Loucy (cell line): ENCODE data around the gene GPLD1.

Experiments
- H2AFZ ChIP-seq: fragments of 200-600 bp; sonication (generic); 2 replicates; pipeline ENCODE4 v1.6.0; 2016; ENCODE audit warnings: antibody characterized with exemption, mild to moderate bottlenecking, low read length, moderate library complexity
- H3F3A ChIP-seq: fragments of 200-600 bp; 2 replicates; pipeline ENCODE4 v1.6.0; 2016; ENCODE audit warnings: antibody characterized with exemption, low read depth, mild to moderate bottlenecking
- H3K27me3 ChIP-seq: fragments of 200-600 bp; sonication (generic); 2 replicates; pipeline ENCODE4 v1.6.1; 2014; ENCODE audit warnings: low read length, mild to moderate bottlenecking; ENCODE audit not compliant: insufficient read depth, poor library complexity, severe bottlenecking
- H3K36me3 ChIP-seq: fragments of 200-600 bp; sonication (generic); 2 replicates; pipeline ENCODE4 v1.6.1; 2016; ENCODE audit warnings: low read length; ENCODE audit not compliant: insufficient read depth
- H3K4me1 ChIP-seq: fragments of 200-600 bp; sonication (generic); 2 replicates; pipeline ENCODE4 v1.5.1; 2014; ENCODE audit warnings: low read length, mild to moderate bottlenecking; ENCODE audit not compliant: insufficient read depth, poor library complexity, severe bottlenecking
- H3K4me2 ChIP-seq: fragments of 200-600 bp; sonication (generic); 2 replicates; pipeline ENCODE4 v1.6.0; 2014; ENCODE audit warnings: antibody characterized with exemption, low read length, low read depth, mild to moderate bottlenecking; ENCODE audit not compliant: poor library complexity, severe bottlenecking
- H3K4me3 ChIP-seq: fragments of 200-600 bp; sonication (generic); 2 replicates; pipeline ENCODE4 v1.5.1; 2014; ENCODE audit warnings: low read length, mild to moderate bottlenecking, mixed read lengths; ENCODE audit not compliant: poor library complexity, severe bottlenecking
- H3K79me2 ChIP-seq: fragments of 200-600 bp; sonication (generic); 2 replicates; pipeline ENCODE4 v1.6.1; 2014; ENCODE audit warnings: low read length; ENCODE audit not compliant: insufficient read depth
- H3K9ac ChIP-seq: fragments of 200-600 bp; sonication (generic); 2 replicates; pipeline ENCODE4 v1.6.0; 2014; ENCODE audit warnings: mild to moderate bottlenecking, low read depth, low read length, moderate library complexity; ENCODE audit not compliant: poor library complexity, severe bottlenecking
- H3K9me2 ChIP-seq: fragments of 200-600 bp; sonication (generic); replicated peaks from 2 replicates; pipeline ENCODE4 v1.6.1; 2016; ENCODE audit warnings: low read depth, low read length, mixed read lengths
- H3K9me3 ChIP-seq: fragments of 200-600 bp; sonication (generic); 2 replicates; pipeline ENCODE4 v1.6.1; 2014; ENCODE audit warnings: mild to moderate bottlenecking, antibody characterized with exemption, low read length, low read depth; ENCODE audit not compliant: insufficient read depth
- H4K20me1 ChIP-seq: fragments of 200-600 bp; sonication (generic); 2 replicates; pipeline ENCODE4 v1.6.0; 2014; ENCODE audit warnings: antibody characterized with exemption, low read length, mild to moderate bottlenecking; ENCODE audit not compliant: insufficient read depth, poor library complexity, severe bottlenecking
- CTCF ChIP-seq: fragments of 200-600 bp; sonication (generic); conservative IDR thresholded peaks from 2 replicates; pipeline ENCODE4 v1.5.1; 2014; ENCODE audit warnings: mild to moderate bottlenecking, antibody characterized with exemption, low read length
- EZH2phosphoT487 ChIP-seq: fragments of 200-600 bp; IDR thresholded peaks from 2 replicates; pipeline ENCODE4 v1.6.1; 2018; ENCODE audit warnings: antibody characterized with exemption, mild to moderate bottlenecking, moderate library complexity, borderline replicate concordance

Gene GPLD1

GRCh38 chr6:24484657-24485323 lies 4.6 kb downstream of the GPLD1 start:
- no peaks in the 10 kb centered on the region for H3K79me2 ChIP-seq
- H3K4me2 ChIP-seq, result no peak overlapping the region
- H3K4me1 ChIP-seq, result peaks cover 3% of the 10 kb centered on the region

GRCh38 chr6:24481449-24481848 lies 7.9 kb downstream of the GPLD1 start:
- Histone ChIP-seq H3K4me2 (no peak overlapping the region), H3K27me3 (no peaks in the 10 kb centered on the region), H3K36me3 (no peaks in the 10 kb centered on the region), H2AFZ (no peak overlapping the region), H4K20me1 (no peaks in the 10 kb centered on the region), H3K9me3 (no peaks in the 10 kb centered on the region), H3K9me2 (no peaks in the 10 kb centered on the region), H3K79me2 (no peaks in the 10 kb centered on the region), H3K4me1 (peaks cover 3% of the 10 kb centered on the region), H3K4me3 (no peak overlapping the region), H3K9ac (no peak overlapping the region), H3F3A (no peaks in the 10 kb centered on the region)
- TF ChIP-seq CTCF, result no peak
- TF ChIP-seq EZH2phosphoT487, result no peak

More at GRCh38 chr6:24484657-24485323, 4.6 kb downstream of the GPLD1 start:
- no peaks in the 10 kb centered on the region for H3K27me3 ChIP-seq
- H3K9ac ChIP-seq, result no peak overlapping the region
- H3F3A ChIP-seq, result no peaks in the 10 kb centered on the region
- H4K20me1 ChIP-seq, result no peaks in the 10 kb centered on the region
- TF ChIP-seq CTCF (no peak), EZH2phosphoT487 (no peak)
- no peak overlapping the region for H2AFZ ChIP-seq
- no peaks in the 10 kb centered on the region for H3K9me2 ChIP-seq
- no peak overlapping the region for H3K4me3 ChIP-seq
- no peaks in the 10 kb centered on the region for H3K36me3 ChIP-seq
- no peaks in the 10 kb centered on the region for H3K9me3 ChIP-seq

- TF ChIP-seq CTCF (no peak), EZH2phosphoT487 (no peak)
- H3K4me3 ChIP-seq, result no peak overlapping the region
- H3K9ac ChIP-seq, result no peak overlapping the region
- H3K36me3 ChIP-seq, result no peaks in the 10 kb centered on the region
- no peaks in the 10 kb centered on the region for H3K27me3 ChIP-seq
- no peaks in the 10 kb centered on the region for H3K4me1 ChIP-seq
- no peaks in the 10 kb centered on the region for H3F3A ChIP-seq
- no peaks in the 10 kb centered on the region for H3K9me3 ChIP-seq
- H2AFZ ChIP-seq, result no peak overlapping the region
- no peaks in the 10 kb centered on the region for H4K20me1 ChIP-seq
- H3K4me2 ChIP-seq, result no peak overlapping the region
- H3K9me2 ChIP-seq, result no peaks in the 10 kb centered on the region
- no peaks in the 10 kb centered on the region for H3K79me2 ChIP-seq
These were observed 8.7 kb downstream of the GPLD1 start for GRCh38 chr6:24480705-24481104.
